Ovary (tissue), 3 donors: ENCODE data around the gene CTRB2.

Experiments
- CTCF ChIP-seq, 3 donors: fragments of 450-650 bp in 2 of 3; fragments of 200-600 bp in 1 of 3; IDR thresholded peaks; one replicate each; pipeline versions ENCODE4 v1.5.1 to v1.8.0; 2016 to 2022; ENCODE audit warnings: antibody characterized with exemption in 3 of 3, mild to moderate bottlenecking in 1 of 3
- EP300 ChIP-seq: sonication (generic); formaldehyde crosslinking; IDR thresholded peaks from one replicate; pipeline ENCODE4 v1.6.1; 2017; ENCODE audit warnings: antibody characterized with exemption
- donor health status: DM: no; HTN: no; CAD: no.

- TF ChIP-seq EP300 (no peak), CTCF (IDR thresholded peaks at IDR 0.05) (no peak)
Measured at GRCh38 chr16:75248142-75248535, 41.2 kb upstream of the CTRB2 start.
